Heart left ventricle (tissue), 16 donors: Measurements from ENCODE around the gene CFI. TPM values are rescaled to one million over a fixed set of nuclear protein-coding genes. Genes with fewer than 3 reads are reported as not detected.

Source experiments
- ATAC-seq, 4 donors: fragments of 200-7000 bp; cut with Tn5 transposase; one replicate each; pipeline ENCODE4 v1.9.1; 2020 to 2022; ENCODE audit warnings: moderate library complexity in 4 of 4, mild to moderate bottlenecking in 3 of 4, moderate number of reproducible peaks in 1 of 4
- DNase-seq, 5 donors: peaks; one replicate each; pipeline ENCODE4 v3.0.0-alpha.2; 2020
- H3K27ac ChIP-seq, 12 donors: fragments of 200-600 bp; sonication (generic) in 4 of 12; one replicate each; pipeline versions ENCODE4 v1.5.0 to v1.8.0; 2016 to 2022; ENCODE audit warnings: mild to moderate bottlenecking in 2 of 12
- H3K27me3 ChIP-seq, 9 donors: fragments of 200-600 bp; sonication (generic) in 2 of 9; one replicate each; pipeline versions ENCODE4 v1.5.1 to v1.8.0; 2016 to 2022; ENCODE audit warnings: mild to moderate bottlenecking in 3 of 9
- H3K36me3 ChIP-seq, 9 donors: fragments of 200-600 bp; sonication (generic) in 2 of 9; one replicate each; pipeline versions ENCODE4 v1.5.0 to v1.8.0; 2018 to 2022; ENCODE audit warnings: mild to moderate bottlenecking in 2 of 9
- H3K4me1 ChIP-seq, 12 donors: fragments of 200-600 bp; sonication (generic) in 4 of 12; one replicate each; pipeline versions ENCODE4 v1.5.0 to v1.8.0; 2016 to 2022; ENCODE audit warnings: mild to moderate bottlenecking in 3 of 12
- H3K4me3 ChIP-seq, 12 donors: fragments of 200-600 bp; sonication (generic) in 4 of 12; one replicate each; pipeline versions ENCODE4 v1.5.0 to v1.8.0; 2017 to 2022; ENCODE audit warnings: mild to moderate bottlenecking in 9 of 12, moderate library complexity in 4 of 12
- H3K9me3 ChIP-seq, 12 donors: fragments of 200-600 bp; sonication (generic) in 4 of 12; one replicate each; pipeline versions ENCODE4 v1.5.0 to v1.8.0; 2016 to 2022; ENCODE audit warnings: mild to moderate bottlenecking in 1 of 12
- CTCF ChIP-seq, 12 donors: fragments of 200-600 bp; sonication (generic) in 4 of 12; IDR thresholded peaks; one replicate each; pipeline versions ENCODE4 v1.5.0 to v1.8.0; 2018 to 2022; ENCODE audit warnings: antibody characterized with exemption in 12 of 12, mild to moderate bottlenecking in 5 of 12
- POLR2A ChIP-seq, 2 donors: fragments of 450-650 bp; IDR thresholded peaks; one replicate each; pipeline ENCODE4 v1.6.1; 2017; ENCODE audit warnings: antibody characterized with exemption in 2 of 2, mild to moderate bottlenecking in 2 of 2, moderate library complexity in 2 of 2
- WGBS, 4 donors: extraction: QIAGEN DNeasy Blood & Tissue Kit in 2 of 4; methylation state at CpG; one replicate each; pipeline versions ENCODE4 v1.1.5 to v1.1.7; 2013 to 2018; 5-methylcytosine and 5-hydroxymethylcytosine counted together
- intact Hi-C, 10 donors: fragments of 100-400 bp; cut with DNase I; formaldehyde crosslinking; loops; one replicate each; pipeline versions ENCODE4 v1.11.1 to v1.14.2; 2022
- polyA plus RNA-seq, 2 donors: library from polyadenylated mRNA; stranded (reverse); fragments of 200-250 nt; gene quantifications; one replicate each; pipeline ENCODE4 v1.2.3, GENCODE V29; 2013
- total RNA-seq, 9 donors: library from RNA; depleted of rRNA in 2 of 9; stranded (reverse); fragments of >200 nt in 2 of 9; fragmentation: NEBNext Ultra II Directional in 3 of 9; extraction: Animal tissue kit (Norgen Biotek cat#: 25700) in 3 of 9; gene quantifications; one replicate each; pipeline versions ENCODE4 v1.1.0 to v1.2.4, GENCODE V29; 2016 to 2023
- donor health status: ischemic (EF 13 %, LVEDD 7.1; RV severe dilation, severe dysfunction).
- donor health status: healthy with polysubstance abuse.
- donor health status: DM: no; HTN: yes; CAD: no.
- donor health status: DM: no; HTN: no; CAD: no.
- donor health status: ischemic (EF 25% LVEDD 6.9; RV normal size, moderate dysfunction).
- donor health status: ischemic (EF 25% LVEDD 5.7; RV mildly dilated, moderate dysfunction).
- donor health status: healthy.
- donor health status: DM: yes; HTN: yes; CAD: no.
- donor health status: ischemic (EF 35%, LVEDD 5.7; RV mildly dilated, moderate dysfunction).
- donor health status: nonischemic (EF 11% LVEDD 7.7; RV severe dilation, severe dysfunction).
- donor health status: DM: yes; HTN: yes; CAD: no.
- donor health status: PGD.
- donor health status: ischemic (EF 29% LVEDD 5.4; RV normal size, mild dysfunction).
- donor health status: nonischemic (EF 23%, LVEDD 6.1; RV moderate dilation, normal function).

CFI gene
- total and polyA plus RNA-seq, 11 donors = 6.2 to 52.0 (median 9.0) TPM

GRCh38 chr4:109729718-109730618 is 71.8 kb downstream of the CFI start, which contains the start of gene PLA2G12A:
TSS of gene PLA2G12A (minus strand) at chr4:109730070. CDS start at chr4:109729809, 261 bp downstream.
- TF ChIP-seq POLR2A (IDR thresholded peaks at IDR 0.05) = peak in 1 of 2 donors; percentile 64
- no peak for TF ChIP-seq CTCF (IDR thresholded peaks at IDR 0.05)
- intact Hi-C loops = loop anchor here in 4 of 10 donors (1.0 to 10.0 kb wide), 6 partner anchors 27 to 298 kb away; partner anchors contain the start of genes GAR1 (in 2 of the 4), SEC24B (in 2 of the 4), CASP6 (in 1 of the 4) and CFI (in 1 of the 4)
- peaks cover 0 to 20% (median 12%) of the 10 kb centered on the region in 12 donors for H3K4me1 ChIP-seq
- peak; percentile 66 to 83 (median 70) for DNase-seq
- peak within 1 kb of the TSS; percentile 8 to 90 (median 76) for H3K27ac ChIP-seq
- WGBS, 4 donors = 0 to 1% (median 0%) methylated on average over 25 to 83 of the region's 83 CpGs
- peak; percentile 84 to 97 (median 94) for ATAC-seq
- H3K9me3 ChIP-seq = no peaks in the 10 kb centered on the region
- peak within 1 kb of the TSS; percentile 78 to 98 (median 92) for H3K4me3 ChIP-seq
- no peaks in the 10 kb centered on the region for H3K36me3 ChIP-seq
- H3K27me3 ChIP-seq = no peaks in the 10 kb centered on the region

GRCh38 chr4:109729117-109729717 is 72.6 kb downstream of the CFI start:
- ATAC-seq = peak in 3 of 4 donors; percentile 26 to 53 (median 36)
- no peaks in the 10 kb centered on the region for H3K27me3 ChIP-seq
- WGBS, 4 donors = 1 to 3% (median 2%) methylated on average over 22 to 25 of the region's 25 CpGs
- H3K4me3 ChIP-seq = peak overlapping the region; percentile 78 to 98 (median 92)
- H3K4me1 ChIP-seq = peaks cover 0 to 20% (median 12%) of the 10 kb centered on the region in 12 donors
- no peaks in the 10 kb centered on the region for H3K36me3 ChIP-seq
- no peaks in the 10 kb centered on the region for H3K9me3 ChIP-seq
- DNase-seq = peak in 1 of 5 donors; percentile 37
- intact Hi-C loops = loop anchor here in 1 of 10 donors (5.0 kb wide), 1 partner anchor 297 kb away; the partner anchor contains the start of gene SEC24B
- TF ChIP-seq CTCF (IDR thresholded peaks at IDR 0.05) = no peak
- TF ChIP-seq POLR2A (IDR thresholded peaks at IDR 0.05) = no peak
- peak overlapping the region in 11 of 12 donors; percentile 38 to 90 (median 74) for H3K27ac ChIP-seq

- intact Hi-C loops = loop anchor here in 1 of 10 donors (5.0 kb wide), 1 partner anchor 296 kb away; the partner anchor contains the start of gene SEC24B
- no peak for DNase-seq
- no peaks in the 10 kb centered on the region for H3K9me3 ChIP-seq
- peak overlapping the region in 1 of 12 donors; percentile 81 for H3K27ac ChIP-seq
- H3K36me3 ChIP-seq = no peaks in the 10 kb centered on the region
- no peak for TF ChIP-seq POLR2A (IDR thresholded peaks at IDR 0.05)
- no peak for TF ChIP-seq CTCF (IDR thresholded peaks at IDR 0.05)
- WGBS, 4 donors = 81 to 85% (median 85%) methylated on average over 6 of the region's 6 CpGs
- peaks cover 0 to 20% (median 12%) of the 10 kb centered on the region in 12 donors for H3K4me1 ChIP-seq
- no peak for ATAC-seq
- no peaks in the 10 kb centered on the region for H3K27me3 ChIP-seq
- peak overlapping the region in 9 of 12 donors; percentile 78 to 98 (median 93) for H3K4me3 ChIP-seq
These were observed 73.4 kb downstream of the CFI start for GRCh38 chr4:109728385-109728784.
